ENCODE measurements around the gene PSMB11.

Gene PSMB11

DNA sequence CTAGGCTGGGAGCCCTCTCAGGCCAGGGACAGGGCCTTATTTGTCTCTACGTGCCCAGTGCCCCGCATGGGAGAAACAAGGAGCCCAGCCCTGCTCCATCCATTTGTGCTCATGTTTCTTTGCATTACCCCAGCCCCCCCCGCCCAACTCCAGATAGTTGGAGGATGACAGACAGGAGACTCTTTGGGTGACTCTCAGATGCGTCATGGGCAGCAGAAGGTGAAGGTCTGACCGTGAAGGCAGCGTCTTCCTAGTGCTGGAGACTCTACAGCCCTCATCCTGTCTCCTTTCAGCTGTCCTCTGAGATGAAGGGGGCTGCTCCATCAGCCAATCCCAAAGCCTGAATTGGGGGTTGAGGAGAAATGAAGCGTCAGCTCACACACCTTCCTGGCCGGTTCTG lies 283 bp upstream of the PSMB11 start:
- peaks cover 0 to 29% (median 0%) of the 10 kb centered on the region in 5 donors for H3K4me1 ChIP-seq (ENCODE audit: control insufficient read depth in 5 of 5, insufficient read depth in 5 of 5, low read length in 5 of 5)
- H3K9me3 ChIP-seq (ENCODE audit: control insufficient read depth in 5 of 5, low read length in 5 of 5) = no peaks in the 10 kb centered on the region
- H3K27me3 ChIP-seq (ENCODE audit: control insufficient read depth in 5 of 5, insufficient read depth in 4 of 5, low read length in 5 of 5) = no peaks in the 10 kb centered on the region
- no peaks in the 10 kb centered on the region for H3K36me3 ChIP-seq (ENCODE audit: control insufficient read depth in 5 of 5, insufficient read depth in 5 of 5, low read length in 5 of 5)
- no peak overlapping the region for H3K4me3 ChIP-seq (ENCODE audit: low read depth in 1 of 5, low read length in 5 of 5)
- no peak overlapping the region for H3K27ac ChIP-seq (ENCODE audit: low read depth, low read length)
- no peak overlapping the region for H3K9ac ChIP-seq (ENCODE audit: low read length in 5 of 5)

GRCh38 chr14:23043145-23043544 lies 1.1 kb downstream of the PSMB11 start:
- no peak overlapping the region for H3K4me3 ChIP-seq (ENCODE audit: low read depth in 1 of 5, low read length in 5 of 5)
- no peak overlapping the region for H3K9ac ChIP-seq (ENCODE audit: low read length in 5 of 5)
- H3K27me3 ChIP-seq (ENCODE audit: control insufficient read depth in 5 of 5, insufficient read depth in 4 of 5, low read length in 5 of 5) = peaks cover 0 to 4% (median 0%) of the 10 kb centered on the region in 5 donors
- no peak overlapping the region for H3K27ac ChIP-seq (ENCODE audit: low read depth, low read length)
- no peaks in the 10 kb centered on the region for H3K36me3 ChIP-seq (ENCODE audit: control insufficient read depth in 5 of 5, insufficient read depth in 5 of 5, low read length in 5 of 5)
- H3K4me1 ChIP-seq (ENCODE audit: control insufficient read depth in 5 of 5, insufficient read depth in 5 of 5, low read length in 5 of 5) = peaks cover 0 to 38% (median 0%) of the 10 kb centered on the region in 5 donors
- no peaks in the 10 kb centered on the region for H3K9me3 ChIP-seq (ENCODE audit: control insufficient read depth in 5 of 5, low read length in 5 of 5)

- Histone ChIP-seq H3K4me1 (ENCODE audit: control insufficient read depth in 5 of 5, insufficient read depth in 5 of 5, low read length in 5 of 5) (peaks cover 0 to 38% (median 0%) of the 10 kb centered on the region in 5 donors), H3K9me3 (ENCODE audit: control insufficient read depth in 5 of 5, low read length in 5 of 5) (no peaks in the 10 kb centered on the region), H3K9ac (ENCODE audit: low read length in 5 of 5) (no peak overlapping the region), H3K27me3 (ENCODE audit: control insufficient read depth in 5 of 5, insufficient read depth in 4 of 5, low read length in 5 of 5) (peaks cover 0 to 4% (median 0%) of the 10 kb centered on the region in 5 donors), H3K27ac (ENCODE audit: low read depth, low read length) (no peak overlapping the region), H3K36me3 (ENCODE audit: control insufficient read depth in 5 of 5, insufficient read depth in 5 of 5, low read length in 5 of 5) (no peaks in the 10 kb centered on the region), H3K4me3 (ENCODE audit: low read depth in 1 of 5, low read length in 5 of 5) (no peak overlapping the region)
Observed at GRCh38 chr14:23043754-23044153, 1.7 kb downstream of the PSMB11 start.

GRCh38 chr14:23044840-23045239 lies 2.8 kb downstream of the PSMB11 start:
- H3K27me3 ChIP-seq (ENCODE audit: control insufficient read depth in 5 of 5, insufficient read depth in 4 of 5, low read length in 5 of 5) = peaks cover 0 to 4% (median 0%) of the 10 kb centered on the region in 5 donors
- peak overlapping the region in 1 of 5 donors; percentile 51 for H3K9ac ChIP-seq (ENCODE audit: low read length in 5 of 5)
- H3K4me1 ChIP-seq (ENCODE audit: control insufficient read depth in 5 of 5, insufficient read depth in 5 of 5, low read length in 5 of 5) = peaks cover 0 to 38% (median 0%) of the 10 kb centered on the region in 5 donors
- H3K27ac ChIP-seq (ENCODE audit: low read depth, low read length) = peak overlapping the region; percentile 74
- no peaks in the 10 kb centered on the region for H3K36me3 ChIP-seq (ENCODE audit: control insufficient read depth in 5 of 5, insufficient read depth in 5 of 5, low read length in 5 of 5)
- no peak overlapping the region for H3K4me3 ChIP-seq (ENCODE audit: low read depth in 1 of 5, low read length in 5 of 5)
- no peaks in the 10 kb centered on the region for H3K9me3 ChIP-seq (ENCODE audit: control insufficient read depth in 5 of 5, low read length in 5 of 5)

- peak overlapping the region in 1 of 5 donors; percentile 51 for H3K9ac ChIP-seq (ENCODE audit: low read length in 5 of 5)
- peaks cover 0 to 4% (median 0%) of the 10 kb centered on the region in 5 donors for H3K27me3 ChIP-seq (ENCODE audit: control insufficient read depth in 5 of 5, insufficient read depth in 4 of 5, low read length in 5 of 5)
- peaks cover 0 to 38% (median 0%) of the 10 kb centered on the region in 5 donors for H3K4me1 ChIP-seq (ENCODE audit: control insufficient read depth in 5 of 5, insufficient read depth in 5 of 5, low read length in 5 of 5)
- H3K4me3 ChIP-seq (ENCODE audit: low read depth in 1 of 5, low read length in 5 of 5) = no peak overlapping the region
- H3K36me3 ChIP-seq (ENCODE audit: control insufficient read depth in 5 of 5, insufficient read depth in 5 of 5, low read length in 5 of 5) = no peaks in the 10 kb centered on the region
- H3K9me3 ChIP-seq (ENCODE audit: control insufficient read depth in 5 of 5, low read length in 5 of 5) = no peaks in the 10 kb centered on the region
- peak overlapping the region; percentile 74 for H3K27ac ChIP-seq (ENCODE audit: low read depth, low read length)
Observed at GRCh38 chr14:23045419-23046357, 3.7 kb downstream of the PSMB11 start.

- Histone ChIP-seq H3K27ac (ENCODE audit: low read depth, low read length) (peak overlapping the region; percentile 77), H3K27me3 (ENCODE audit: control insufficient read depth in 5 of 5, insufficient read depth in 4 of 5, low read length in 5 of 5) (peaks cover 0 to 4% (median 0%) of the 10 kb centered on the region in 5 donors), H3K9ac (ENCODE audit: low read length in 5 of 5) (peak overlapping the region in 1 of 5 donors; percentile 6), H3K4me3 (ENCODE audit: low read depth in 1 of 5, low read length in 5 of 5) (peak overlapping the region in 1 of 5 donors; percentile 29), H3K36me3 (ENCODE audit: control insufficient read depth in 5 of 5, insufficient read depth in 5 of 5, low read length in 5 of 5) (no peaks in the 10 kb centered on the region), H3K9me3 (ENCODE audit: control insufficient read depth in 5 of 5, low read length in 5 of 5) (no peaks in the 10 kb centered on the region), H3K4me1 (ENCODE audit: control insufficient read depth in 5 of 5, insufficient read depth in 5 of 5, low read length in 5 of 5) (peaks cover 0 to 38% (median 0%) of the 10 kb centered on the region in 5 donors)
Observed at GRCh38 chr14:23047034-23047634, 5.1 kb downstream of the PSMB11 start.

GRCh38 chr14:23047751-23048693 lies 6.0 kb downstream of the PSMB11 start:
- Histone ChIP-seq H3K4me3 (ENCODE audit: low read depth in 1 of 5, low read length in 5 of 5) (peak overlapping the region in 1 of 5 donors; percentile 29), H3K27me3 (ENCODE audit: control insufficient read depth in 5 of 5, insufficient read depth in 4 of 5, low read length in 5 of 5) (peaks cover 0 to 4% (median 0%) of the 10 kb centered on the region in 5 donors), H3K36me3 (ENCODE audit: control insufficient read depth in 5 of 5, insufficient read depth in 5 of 5, low read length in 5 of 5) (no peaks in the 10 kb centered on the region), H3K9me3 (ENCODE audit: control insufficient read depth in 5 of 5, low read length in 5 of 5) (no peaks in the 10 kb centered on the region), H3K27ac (ENCODE audit: low read depth, low read length) (peak overlapping the region; percentile 77), H3K4me1 (ENCODE audit: control insufficient read depth in 5 of 5, insufficient read depth in 5 of 5, low read length in 5 of 5) (peaks cover 0 to 38% (median 0%) of the 10 kb centered on the region in 5 donors), H3K9ac (ENCODE audit: low read length in 5 of 5) (peak overlapping the region in 1 of 5 donors; percentile 6)

GRCh38 chr14:23049011-23049410 lies 7.0 kb downstream of the PSMB11 start:
- Histone ChIP-seq H3K4me3 (ENCODE audit: low read depth in 1 of 5, low read length in 5 of 5) (no peak overlapping the region), H3K36me3 (ENCODE audit: control insufficient read depth in 5 of 5, insufficient read depth in 5 of 5, low read length in 5 of 5) (no peaks in the 10 kb centered on the region), H3K27me3 (ENCODE audit: control insufficient read depth in 5 of 5, insufficient read depth in 4 of 5, low read length in 5 of 5) (peaks cover 0 to 4% (median 0%) of the 10 kb centered on the region in 5 donors), H3K9ac (ENCODE audit: low read length in 5 of 5) (no peak overlapping the region), H3K9me3 (ENCODE audit: control insufficient read depth in 5 of 5, low read length in 5 of 5) (no peaks in the 10 kb centered on the region), H3K27ac (ENCODE audit: low read depth, low read length) (no peak overlapping the region), H3K4me1 (ENCODE audit: control insufficient read depth in 5 of 5, insufficient read depth in 5 of 5, low read length in 5 of 5) (peaks cover 0 to 31% (median 0%) of the 10 kb centered on the region in 5 donors)

GRCh38 chr14:23051141-23052057 lies 9.4 kb downstream of the PSMB11 start:
- Histone ChIP-seq H3K4me1 (ENCODE audit: control insufficient read depth in 5 of 5, insufficient read depth in 5 of 5, low read length in 5 of 5) (peaks cover 0 to 17% (median 5%) of the 10 kb centered on the region in 5 donors), H3K9me3 (ENCODE audit: control insufficient read depth in 5 of 5, low read length in 5 of 5) (no peaks in the 10 kb centered on the region), H3K27me3 (ENCODE audit: control insufficient read depth in 5 of 5, insufficient read depth in 4 of 5, low read length in 5 of 5) (peaks cover 0 to 4% (median 0%) of the 10 kb centered on the region in 5 donors), H3K4me3 (ENCODE audit: low read depth in 1 of 5, low read length in 5 of 5) (no peak overlapping the region), H3K9ac (ENCODE audit: low read length in 5 of 5) (no peak overlapping the region), H3K27ac (ENCODE audit: low read depth, low read length) (no peak overlapping the region), H3K36me3 (ENCODE audit: control insufficient read depth in 5 of 5, insufficient read depth in 5 of 5, low read length in 5 of 5) (no peaks in the 10 kb centered on the region)
